Retinal pigment epithelial cell (primary cell): ENCODE measurements around the gene PATE3.

Experiments used
- DNase-seq: peaks from one replicate; pipeline ENCODE4 v3.0.0-alpha.2; 2010; ENCODE audit warnings: low read depth
- H3K4me3 ChIP-seq: 2 replicates; pipeline ENCODE4 v1.5.1; 2011; ENCODE audit warnings: mild to moderate bottlenecking, low read length, control low read depth, moderate library complexity
- CTCF ChIP-seq: conservative IDR thresholded peaks from 2 replicates; pipeline ENCODE4 v1.5.1; 2011; ENCODE audit warnings: low read depth, low read length, control low read depth, inconsistent platforms

The PATE3 gene

GRCh38 chr11:125778728-125779127, 9.2 kb upstream of the PATE3 start, which contains the start of gene PATE2:
TSS of gene PATE2 (minus strand) at chr11:125778828. CDS start at chr11:125778773, 55 bp downstream.
- no peak within 1 kb of the TSS for H3K4me3 ChIP-seq
- DNase-seq: no peak
- no peak for TF ChIP-seq CTCF

GRCh38 chr11:125784678-125785077, 3.2 kb upstream of the PATE3 start:
- no peak for DNase-seq
- no peak for TF ChIP-seq CTCF
- no peak overlapping the region for H3K4me3 ChIP-seq

GRCh38 chr11:125790825-125791224, 2.9 kb downstream of the PATE3 start:
- DNase-seq: no peak
- TF ChIP-seq CTCF: no peak
- H3K4me3 ChIP-seq: no peak overlapping the region

GRCh38 chr11:125797641-125798040, 9.7 kb downstream of the PATE3 start:
- no peak overlapping the region for H3K4me3 ChIP-seq
- no peak for DNase-seq
- no peak for TF ChIP-seq CTCF

- no peak for TF ChIP-seq CTCF
- no peak overlapping the region for H3K4me3 ChIP-seq
- no peak for DNase-seq
Observed at GRCh38 chr11:125799808-125800207, 11.9 kb downstream of the PATE3 start.

- no peak for TF ChIP-seq CTCF
- no peak for DNase-seq
- no peak overlapping the region for H3K4me3 ChIP-seq
Observed at GRCh38 chr11:125802387-125802786, 14.5 kb downstream of the PATE3 start.

GRCh38 chr11:125807909-125808308, 20.0 kb downstream of the PATE3 start:
- DNase-seq: no peak
- H3K4me3 ChIP-seq: no peak overlapping the region
- TF ChIP-seq CTCF: no peak
